ENCODE data around the gene LETMD1. TPM values are rescaled to one million over a fixed set of nuclear protein-coding genes. Genes with fewer than 3 reads are reported as not detected.
A peak's percentile ranks its signal among the peaks of the same experiment; 100 is the strongest.

LETMD1 gene
- total and polyA plus RNA-seq, 2 donors from 2014 or later: 54.4 to 68.2 TPM

DNA sequence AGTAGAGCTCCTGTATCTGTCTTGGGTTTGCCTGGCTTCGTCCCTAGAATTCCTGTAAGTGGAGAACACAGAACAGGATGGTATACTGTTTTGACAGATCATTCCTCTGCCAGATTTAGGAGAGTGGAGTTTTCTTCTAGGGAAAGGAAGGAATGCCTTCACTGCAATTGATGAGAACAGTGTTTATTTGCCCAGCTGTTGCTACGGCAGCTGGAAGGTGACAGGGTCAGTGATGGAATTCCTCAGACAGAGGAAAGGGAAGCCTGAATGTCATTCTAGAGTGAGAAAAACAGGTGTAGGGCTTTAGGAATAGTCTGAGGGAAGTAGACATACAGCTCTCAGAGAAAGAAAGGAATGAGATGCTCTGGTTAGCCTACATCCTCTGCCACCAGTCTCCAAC is 23.5 kb downstream of the LETMD1 start:
- Histone ChIP-seq H3K4me1 (ENCODE audit: control insufficient read depth in 2 of 3, insufficient read depth in 2 of 3, low read depth in 1 of 3, low read length in 3 of 3) (peaks cover 0 to 5% (median 0%) of the 10 kb centered on the region in 3 donors), H3K9ac (ENCODE audit: low read length in 3 of 3) (no peak overlapping the region), H3K4me3 (ENCODE audit: low read length in 3 of 3) (no peak overlapping the region), H3K27ac (ENCODE audit: low read depth in 2 of 2, low read length in 2 of 2) (no peak overlapping the region), H3K9me3 (ENCODE audit: control insufficient read depth in 2 of 3, insufficient read depth in 1 of 3, low read length in 3 of 3) (no peaks in the 10 kb centered on the region), H3K27me3 (ENCODE audit: control insufficient read depth, insufficient read depth, low read length) (no peaks in the 10 kb centered on the region), H3K36me3 (ENCODE audit: control insufficient read depth in 2 of 3, insufficient read depth in 3 of 3, low read length in 3 of 3) (peaks cover 0 to 24% (median 22%) of the 10 kb centered on the region in 3 donors)
- FAIRE-seq (no peak), DNase-seq (peak in 3 of 5 donors; percentile 41 to 57 (median 47))
- intact Hi-C loops (cut with DNase I): no loop called here
- TF ChIP-seq, protein P1, sequence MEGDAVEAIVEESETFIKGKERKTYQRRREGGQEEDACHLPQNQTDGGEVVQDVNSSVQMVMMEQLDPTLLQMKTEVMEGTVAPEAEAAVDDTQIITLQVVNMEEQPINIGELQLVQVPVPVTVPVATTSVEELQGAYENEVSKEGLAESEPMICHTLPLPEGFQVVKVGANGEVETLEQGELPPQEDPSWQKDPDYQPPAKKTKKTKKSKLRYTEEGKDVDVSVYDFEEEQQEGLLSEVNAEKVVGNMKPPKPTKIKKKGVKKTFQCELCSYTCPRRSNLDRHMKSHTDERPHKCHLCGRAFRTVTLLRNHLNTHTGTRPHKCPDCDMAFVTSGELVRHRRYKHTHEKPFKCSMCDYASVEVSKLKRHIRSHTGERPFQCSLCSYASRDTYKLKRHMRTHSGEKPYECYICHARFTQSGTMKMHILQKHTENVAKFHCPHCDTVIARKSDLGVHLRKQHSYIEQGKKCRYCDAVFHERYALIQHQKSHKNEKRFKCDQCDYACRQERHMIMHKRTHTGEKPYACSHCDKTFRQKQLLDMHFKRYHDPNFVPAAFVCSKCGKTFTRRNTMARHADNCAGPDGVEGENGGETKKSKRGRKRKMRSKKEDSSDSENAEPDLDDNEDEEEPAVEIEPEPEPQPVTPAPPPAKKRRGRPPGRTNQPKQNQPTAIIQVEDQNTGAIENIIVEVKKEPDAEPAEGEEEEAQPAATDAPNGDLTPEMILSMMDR (IDR thresholded peaks at IDR 0.05; ENCODE audit: borderline replicate concordance, extremely low read depth, insufficient read depth): no peak

DNA sequence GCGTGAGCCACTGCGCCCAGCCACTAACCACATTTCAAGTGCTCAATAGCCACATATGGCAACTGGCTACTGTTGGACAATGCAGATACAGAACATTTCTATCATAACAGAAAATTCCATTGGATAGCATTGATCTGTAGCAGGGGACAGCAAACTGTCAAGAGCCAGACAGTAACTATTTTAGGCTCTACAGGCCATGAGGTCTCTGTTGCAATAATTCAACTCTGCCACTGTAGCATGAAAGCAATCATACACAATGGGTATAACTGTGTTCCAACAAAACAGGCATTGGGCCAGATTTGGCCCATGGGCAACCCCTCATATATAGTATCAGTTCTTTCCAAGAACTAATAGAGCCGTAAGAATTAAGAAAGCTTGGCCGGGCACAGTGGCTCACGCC is 27.3 kb downstream of the LETMD1 start:
- Histone ChIP-seq H3K9me3 (ENCODE audit: control insufficient read depth in 2 of 3, insufficient read depth in 1 of 3, low read length in 3 of 3) (no peaks in the 10 kb centered on the region), H3K4me1 (ENCODE audit: control insufficient read depth in 2 of 3, insufficient read depth in 2 of 3, low read depth in 1 of 3, low read length in 3 of 3) (peaks cover 0 to 8% (median 0%) of the 10 kb centered on the region in 3 donors), H3K36me3 (ENCODE audit: control insufficient read depth in 2 of 3, insufficient read depth in 3 of 3, low read length in 3 of 3) (peaks cover 0 to 12% (median 9%) of the 10 kb centered on the region in 3 donors), H3K27me3 (ENCODE audit: control insufficient read depth, insufficient read depth, low read length) (no peaks in the 10 kb centered on the region), H3K4me3 (ENCODE audit: low read length in 3 of 3) (no peak overlapping the region), H3K27ac (ENCODE audit: low read depth in 2 of 2, low read length in 2 of 2) (no peak overlapping the region), H3K9ac (ENCODE audit: low read length in 3 of 3) (no peak overlapping the region)
- no peak for DNase-seq
- intact Hi-C loops (cut with DNase I): no loop called here
- TF ChIP-seq, protein P1 (IDR thresholded peaks at IDR 0.05; ENCODE audit: borderline replicate concordance, extremely low read depth, insufficient read depth): no peak
- FAIRE-seq: no peak

- intact Hi-C loops (cut with DNase I): no loop called here
- H3K4me1 ChIP-seq (ENCODE audit: control insufficient read depth in 2 of 3, insufficient read depth in 2 of 3, low read depth in 1 of 3, low read length in 3 of 3): peaks cover 0 to 8% (median 0%) of the 10 kb centered on the region in 3 donors
- DNase-seq (no peak), FAIRE-seq (no peak)
- H3K27me3 ChIP-seq (ENCODE audit: control insufficient read depth, insufficient read depth, low read length): no peaks in the 10 kb centered on the region
- no peaks in the 10 kb centered on the region for H3K9me3 ChIP-seq (ENCODE audit: control insufficient read depth in 2 of 3, insufficient read depth in 1 of 3, low read length in 3 of 3)
- H3K27ac ChIP-seq (ENCODE audit: low read depth in 2 of 2, low read length in 2 of 2): no peak overlapping the region
- TF ChIP-seq, protein P1 (IDR thresholded peaks at IDR 0.05; ENCODE audit: borderline replicate concordance, extremely low read depth, insufficient read depth): no peak
- peaks cover 0 to 9% (median 7%) of the 10 kb centered on the region in 3 donors for H3K36me3 ChIP-seq (ENCODE audit: control insufficient read depth in 2 of 3, insufficient read depth in 3 of 3, low read length in 3 of 3)
- no peak overlapping the region for H3K9ac ChIP-seq (ENCODE audit: low read length in 3 of 3)
- no peak overlapping the region for H3K4me3 ChIP-seq (ENCODE audit: low read length in 3 of 3)
Observed at GRCh38 chr12:51076236-51076930, 28.3 kb downstream of the LETMD1 start.

Data from kidney (tissue), 14 donors.